Activated CD8-positive, alpha-beta memory T cell treated with anti-CD3 and anti-CD28 coated beads, Interleukin-2, amount 10 ng/mL, durations not matched to agents 7 days and 5 days (primary cell): ENCODE results near the gene CFAP74. TPM values are rescaled to one million over a fixed set of nuclear protein-coding genes. Genes with fewer than 3 reads are reported as not detected.

Source experiments
- ATAC-seq: fragments of 150-1000 bp; cut with Tn5 transposase; one replicate; pipeline ENCODE4 v1.10.0; 2021; ENCODE audit warnings: moderate library complexity
- CTCF ChIA-PET: fragments of 350-600 bp; sonication (Branson Sonifier 250); formaldehyde crosslinking; loops from one replicate; lab custom pipeline; 2021; ENCODE audit warnings: antibody characterized with exemption; lab: Charles Lee
- DNase-seq: peaks from one replicate; pipeline ENCODE4 v3.0.0-alpha.2; 2020
- H3K27ac Mint-ChIP-seq: one replicate; pipeline ENCODE4 v1.8.0; 2021; ENCODE audit warnings: mild to moderate bottlenecking, mixed read lengths
- H3K27me3 Mint-ChIP-seq: one replicate; pipeline ENCODE4 v1.8.0; 2021; ENCODE audit warnings: mixed read lengths
- H3K36me3 Mint-ChIP-seq: one replicate; pipeline ENCODE4 v1.8.0; 2021; ENCODE audit warnings: mild to moderate bottlenecking, mixed read lengths
- H3K4me1 Mint-ChIP-seq: one replicate; pipeline ENCODE4 v1.8.0; 2021; ENCODE audit warnings: mixed read lengths
- H3K4me3 Mint-ChIP-seq: one replicate; pipeline ENCODE4 v1.8.0; 2021; ENCODE audit warnings: mild to moderate bottlenecking, moderate library complexity, mixed read lengths
- H3K9me3 Mint-ChIP-seq: one replicate; pipeline ENCODE4 v1.8.0; 2022; ENCODE audit warnings: low read depth, mixed read lengths
- total RNA-seq, 2 experiments: library from RNA; stranded (reverse); gene quantifications; one replicate each; pipeline ENCODE4 v1.2.3, GENCODE V29; 2021

Gene CFAP74
- total RNA-seq, 2 experiments from 2014 or later, result not detected

- no peaks in the 10 kb centered on the region for H3K36me3 Mint-ChIP-seq
- H3K9me3 Mint-ChIP-seq, result no peaks in the 10 kb centered on the region
- DNase-seq (no peak), ATAC-seq (no peak)
- H3K4me1 Mint-ChIP-seq, result peaks cover 8% of the 10 kb centered on the region
- H3K27ac Mint-ChIP-seq, result no peak overlapping the region
- peaks cover 5% of the 10 kb centered on the region for H3K27me3 Mint-ChIP-seq
- no peak overlapping the region for H3K4me3 Mint-ChIP-seq
- CTCF ChIA-PET, result interaction anchor here (0.5 to 1.3 kb wide), 3 partner anchors 14 to 132 kb away, joined by 3 to 5 read pairs (median 3); no protein-coding TSS in a partner anchor
These were observed 101.8 kb downstream of the CFAP74 start for GRCh38 chr1:1901641-1902294.

GRCh38 chr1:1900883-1901640 is 102.5 kb downstream of the CFAP74 start:
- Mint-ChIP-seq H3K4me3 (no peak overlapping the region), H3K27ac (no peak overlapping the region), H3K36me3 (no peaks in the 10 kb centered on the region), H3K9me3 (no peaks in the 10 kb centered on the region), H3K27me3 (peaks cover 6% of the 10 kb centered on the region), H3K4me1 (peaks cover 6% of the 10 kb centered on the region)
- no peak for DNase-seq
- CTCF ChIA-PET, result interaction anchor here (0.5 to 10.3 kb wide), 6 partner anchors 6 to 132 kb away, joined by 3 to 96 read pairs (median 4); no protein-coding TSS in a partner anchor
- ATAC-seq, result no peak

GRCh38 chr1:1899967-1900327 is 103.6 kb downstream of the CFAP74 start:
- H3K27ac Mint-ChIP-seq, result no peak overlapping the region
- CTCF ChIA-PET, result interaction anchor here (0.5 to 10.3 kb wide), 6 partner anchors 7 to 525 kb away, joined by 3 to 96 read pairs (median 3); partner anchors contain the start of gene AURKAIP1
- H3K36me3 Mint-ChIP-seq, result no peaks in the 10 kb centered on the region
- no peak for ATAC-seq
- no peak for DNase-seq
- no peak overlapping the region for H3K4me3 Mint-ChIP-seq
- no peaks in the 10 kb centered on the region for H3K9me3 Mint-ChIP-seq
- H3K4me1 Mint-ChIP-seq, result peaks cover 11% of the 10 kb centered on the region
- peaks cover 8% of the 10 kb centered on the region for H3K27me3 Mint-ChIP-seq

GRCh38 chr1:1899266-1899966 is 104.2 kb downstream of the CFAP74 start:
- peak; percentile 24 for ATAC-seq
- Mint-ChIP-seq H3K27me3 (peaks cover 8% of the 10 kb centered on the region), H3K4me1 (peaks cover 17% of the 10 kb centered on the region), H3K9me3 (no peaks in the 10 kb centered on the region), H3K4me3 (no peak overlapping the region), H3K27ac (no peak overlapping the region), H3K36me3 (no peaks in the 10 kb centered on the region)
- CTCF ChIA-PET, result interaction anchor here (0.5 to 10.3 kb wide), 6 partner anchors 7 to 524 kb away, joined by 3 to 96 read pairs (median 3); partner anchors contain the start of gene AURKAIP1
- DNase-seq, result no peak

GRCh38 chr1:1898246-1898933 is 105.2 kb downstream of the CFAP74 start:
- H3K9me3 Mint-ChIP-seq, result no peaks in the 10 kb centered on the region

GRCh38 chr1:1895456-1896336 is 107.9 kb downstream of the CFAP74 start:
- DNase-seq (no peak), ATAC-seq (no peak)
- CTCF ChIA-PET, result interaction anchor here (10.3 kb wide), 1 partner anchor 11 kb away, joined by 96 read pairs; no protein-coding TSS in a partner anchor
- Mint-ChIP-seq H3K9me3 (no peaks in the 10 kb centered on the region), H3K4me3 (no peak overlapping the region), H3K27me3 (peaks cover 8% of the 10 kb centered on the region), H3K4me1 (peaks cover 35% of the 10 kb centered on the region), H3K27ac (no peak overlapping the region), H3K36me3 (no peaks in the 10 kb centered on the region)

More at GRCh38 chr1:1898246-1898933, 105.2 kb downstream of the CFAP74 start:
- CTCF ChIA-PET, result interaction anchor here (0.7 to 10.3 kb wide), 4 partner anchors 8 to 121 kb away, joined by 3 to 96 read pairs (median 3); no protein-coding TSS in a partner anchor
- Mint-ChIP-seq H3K27ac (no peak overlapping the region), H3K4me1 (peaks cover 21% of the 10 kb centered on the region), H3K36me3 (no peaks in the 10 kb centered on the region), H3K27me3 (peaks cover 8% of the 10 kb centered on the region), H3K4me3 (no peak overlapping the region)
- no peak for ATAC-seq
- DNase-seq, result no peak

DNA sequence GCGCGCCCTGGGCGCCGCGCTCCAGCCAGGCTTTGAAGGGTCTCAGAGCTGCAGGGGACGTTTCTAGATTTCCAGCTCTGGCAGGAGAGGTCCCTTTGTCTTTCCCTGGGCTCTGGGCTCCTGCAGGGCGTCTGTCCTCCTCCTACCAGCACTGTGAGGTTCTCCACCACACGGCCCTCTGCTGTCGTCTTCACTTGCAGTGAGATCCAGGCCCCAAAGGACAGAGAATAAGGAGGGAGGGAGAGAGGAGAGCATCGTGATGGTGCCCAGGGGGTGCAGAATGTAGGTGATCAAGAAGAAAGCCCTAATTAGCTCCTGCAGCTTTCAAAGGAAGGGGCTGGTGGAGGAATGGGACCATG is 108.5 kb downstream of the CFAP74 start:
- peaks cover 35% of the 10 kb centered on the region for H3K4me1 Mint-ChIP-seq
- CTCF ChIA-PET, result interaction anchor here (10.3 kb wide), 1 partner anchor 12 kb away, joined by 96 read pairs; no protein-coding TSS in a partner anchor
- H3K4me3 Mint-ChIP-seq, result no peak overlapping the region
- ATAC-seq (no peak), DNase-seq (no peak)
- H3K36me3 Mint-ChIP-seq, result no peaks in the 10 kb centered on the region
- H3K27ac Mint-ChIP-seq, result no peak overlapping the region
- H3K27me3 Mint-ChIP-seq, result peaks cover 8% of the 10 kb centered on the region
- no peaks in the 10 kb centered on the region for H3K9me3 Mint-ChIP-seq

DNA sequence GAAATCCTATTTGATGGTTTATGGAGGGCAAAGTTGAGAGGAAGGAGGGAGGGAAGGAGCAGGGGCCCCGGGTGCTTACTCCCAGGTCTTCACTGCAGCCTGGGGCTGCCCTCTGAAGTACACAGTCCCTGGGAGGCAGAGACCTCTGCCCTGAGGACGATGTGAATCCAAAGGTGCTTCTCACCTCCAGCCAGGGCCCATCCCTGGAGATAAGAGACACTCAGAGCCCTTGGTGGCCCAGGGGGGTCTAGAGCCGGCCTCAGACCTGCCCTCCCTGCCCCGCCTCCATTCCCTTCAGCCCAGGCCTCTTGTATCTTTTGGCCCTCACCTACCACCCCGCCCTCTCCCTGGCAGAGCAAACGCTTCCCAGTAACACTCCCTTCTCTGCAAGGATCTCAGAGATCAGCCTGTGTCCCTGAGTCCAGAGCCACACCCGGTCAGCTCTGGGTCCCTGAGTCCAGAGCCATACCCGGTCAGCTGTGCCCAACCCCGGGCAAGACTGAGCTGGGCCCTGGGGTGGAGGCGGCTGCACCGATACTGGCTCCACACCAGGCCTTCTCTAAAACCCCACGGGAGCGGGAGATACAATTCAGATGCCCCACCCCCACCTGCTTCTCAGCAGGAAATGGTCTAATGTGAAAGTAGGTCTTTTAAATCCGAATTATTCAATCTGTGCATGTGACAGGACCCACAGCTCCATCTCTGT is 109.1 kb downstream of the CFAP74 start:
- CTCF ChIA-PET, result interaction anchor here (10.3 kb wide), 1 partner anchor 12 kb away, joined by 96 read pairs; no protein-coding TSS in a partner anchor
- Mint-ChIP-seq H3K27me3 (peaks cover 8% of the 10 kb centered on the region), H3K9me3 (no peaks in the 10 kb centered on the region), H3K4me1 (peaks cover 35% of the 10 kb centered on the region), H3K4me3 (no peak overlapping the region), H3K36me3 (no peaks in the 10 kb centered on the region), H3K27ac (no peak overlapping the region)
- DNase-seq, result no peak
- no peak for ATAC-seq

DNA sequence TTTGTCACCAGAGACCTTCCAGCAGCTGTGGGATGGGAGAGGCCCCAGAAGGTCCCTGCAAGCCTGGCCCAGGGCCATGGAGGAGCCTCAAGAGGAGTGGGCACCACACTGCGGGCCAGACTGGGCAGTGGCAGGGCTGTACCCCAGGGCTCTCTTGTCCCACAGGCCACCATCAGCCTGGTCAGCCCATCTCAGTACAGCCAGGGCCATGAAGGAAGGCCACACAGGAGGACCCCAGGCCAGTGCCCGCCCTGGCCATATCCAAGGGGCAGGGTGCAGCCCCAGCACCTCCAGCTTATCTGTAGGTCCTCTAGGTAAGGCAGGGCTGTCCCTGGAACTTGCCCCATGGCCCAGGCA is 109.6 kb downstream of the CFAP74 start:
- peaks cover 3% of the 10 kb centered on the region for H3K36me3 Mint-ChIP-seq
- H3K9me3 Mint-ChIP-seq, result no peaks in the 10 kb centered on the region
- no peak overlapping the region for H3K4me3 Mint-ChIP-seq
- DNase-seq, result no peak
- H3K27ac Mint-ChIP-seq, result no peak overlapping the region
- CTCF ChIA-PET, result interaction anchor here (10.3 kb wide), 1 partner anchor 13 kb away, joined by 96 read pairs; no protein-coding TSS in a partner anchor
- peaks cover 8% of the 10 kb centered on the region for H3K27me3 Mint-ChIP-seq
- ATAC-seq, result no peak
- H3K4me1 Mint-ChIP-seq, result peaks cover 36% of the 10 kb centered on the region

- peaks cover 8% of the 10 kb centered on the region for H3K27me3 Mint-ChIP-seq
- no peak for DNase-seq
- H3K27ac Mint-ChIP-seq, result no peak overlapping the region
- peaks cover 41% of the 10 kb centered on the region for H3K4me1 Mint-ChIP-seq
- H3K36me3 Mint-ChIP-seq, result peaks cover 6% of the 10 kb centered on the region
- no peaks in the 10 kb centered on the region for H3K9me3 Mint-ChIP-seq
- CTCF ChIA-PET, result interaction anchor here (10.3 kb wide), 1 partner anchor 13 kb away, joined by 96 read pairs; no protein-coding TSS in a partner anchor
- ATAC-seq, result no peak
- no peak overlapping the region for H3K4me3 Mint-ChIP-seq
These were observed 110.1 kb downstream of the CFAP74 start for GRCh38 chr1:1893291-1893985.

- peaks cover 47% of the 10 kb centered on the region for H3K4me1 Mint-ChIP-seq
- H3K4me3 Mint-ChIP-seq, result peak overlapping the region; percentile 92
- peaks cover 9% of the 10 kb centered on the region for H3K36me3 Mint-ChIP-seq
- no peak overlapping the region for H3K27ac Mint-ChIP-seq
- CTCF ChIA-PET, result interaction anchor here (1.4 to 10.3 kb wide), 3 partner anchors 9 to 18 kb away, joined by 3 to 96 read pairs (median 5); no protein-coding TSS in a partner anchor
- no peak for DNase-seq
- H3K9me3 Mint-ChIP-seq, result no peaks in the 10 kb centered on the region
- ATAC-seq, result no peak
- peaks cover 5% of the 10 kb centered on the region for H3K27me3 Mint-ChIP-seq
These were observed 110.8 kb downstream of the CFAP74 start for GRCh38 chr1:1892763-1893120.
